Activated CD4-positive, alpha-beta T cell treated with anti-CD3 and anti-CD28 coated beads, Interleukin-2, amount 50 U/mL, for 4 hours (primary cell): ENCODE results near the gene LRIT2.
"Not testable (repeated sequence)": the region's sequence is repeated elsewhere in the genome, so short reads cannot be mapped to it uniquely, and the experiment has no call there.

Experiments
- DNase-seq, 2 experiments: peaks; one replicate each; pipeline ENCODE4 v3.0.0-alpha.2; 2020

LRIT2 gene

GRCh38 chr10:84179059-84179710, 46.2 kb downstream of the LRIT2 start:
- no peak for DNase-seq

DNA sequence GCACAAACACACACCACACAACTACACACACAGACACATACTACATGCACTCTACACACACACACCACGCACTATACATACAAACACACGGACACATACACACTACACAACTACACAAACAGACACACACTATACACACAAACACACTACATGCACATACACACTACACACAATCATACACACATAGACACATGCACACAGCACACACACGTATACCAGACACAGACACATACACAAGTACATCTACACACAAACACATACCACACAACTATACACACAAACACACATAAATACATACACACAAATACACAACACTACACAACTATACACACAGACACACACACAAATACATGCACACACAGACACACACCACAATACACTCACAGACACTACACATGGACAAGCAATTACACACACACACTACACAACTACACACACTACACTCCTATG, 47.2 kb downstream of the LRIT2 start:
- no peak for DNase-seq

- DNase-seq, result no peak
Observed at GRCh38 chr10:84177541-84178141, 47.7 kb downstream of the LRIT2 start.

DNA sequence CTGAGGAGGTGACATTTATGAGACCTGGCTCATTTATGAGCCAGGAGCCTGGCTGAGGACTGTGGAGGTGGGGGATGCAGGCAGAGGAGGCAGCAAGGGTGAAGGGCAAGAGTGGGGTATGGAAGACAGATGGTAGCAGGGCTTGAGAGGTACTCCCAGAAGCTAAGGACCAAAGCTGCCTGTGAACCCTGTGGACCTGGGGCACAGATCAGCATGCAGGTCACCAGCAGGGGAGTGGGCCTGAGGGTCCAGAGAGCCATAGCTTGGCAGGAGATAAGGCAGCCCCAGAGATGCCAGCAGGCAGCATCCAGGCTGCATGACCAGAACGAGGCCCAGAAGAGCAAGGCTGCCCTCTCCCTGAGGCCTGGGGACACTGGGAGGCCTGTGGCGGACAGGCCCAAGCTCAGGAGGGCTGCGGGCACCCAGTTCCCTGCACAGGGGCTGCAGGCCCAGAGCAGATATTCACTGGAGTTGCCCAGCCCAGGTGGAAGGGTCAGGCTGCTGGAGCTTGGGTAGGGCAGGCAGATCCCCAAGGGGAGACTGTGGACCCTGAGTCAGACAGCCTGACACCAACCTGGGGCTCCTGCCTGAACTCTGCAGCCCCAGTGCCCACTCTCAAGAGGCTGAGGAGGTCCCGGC, 48.4 kb downstream of the LRIT2 start:
- DNase-seq, result no peak

DNA sequence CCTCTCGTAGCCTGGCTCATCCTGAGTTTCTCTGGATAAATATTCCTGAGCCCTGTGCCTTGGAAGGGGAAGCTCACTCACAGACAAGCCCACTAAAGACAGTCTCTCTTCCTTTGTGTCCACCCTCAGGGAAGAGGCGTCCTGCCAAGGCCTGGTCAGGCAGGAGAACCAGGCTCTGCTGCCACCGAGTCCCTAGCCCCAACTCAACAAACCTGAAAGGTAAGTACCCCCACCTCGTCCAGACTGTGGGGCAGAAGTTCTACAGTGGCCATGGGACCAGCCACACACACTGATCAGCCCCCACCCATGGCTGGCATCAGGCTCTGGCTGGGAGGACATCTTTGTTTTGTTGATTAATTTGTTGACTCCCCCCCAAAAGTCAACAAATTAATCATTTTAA, 49.0 kb downstream of the LRIT2 start:
- DNase-seq, result no peak

DNA sequence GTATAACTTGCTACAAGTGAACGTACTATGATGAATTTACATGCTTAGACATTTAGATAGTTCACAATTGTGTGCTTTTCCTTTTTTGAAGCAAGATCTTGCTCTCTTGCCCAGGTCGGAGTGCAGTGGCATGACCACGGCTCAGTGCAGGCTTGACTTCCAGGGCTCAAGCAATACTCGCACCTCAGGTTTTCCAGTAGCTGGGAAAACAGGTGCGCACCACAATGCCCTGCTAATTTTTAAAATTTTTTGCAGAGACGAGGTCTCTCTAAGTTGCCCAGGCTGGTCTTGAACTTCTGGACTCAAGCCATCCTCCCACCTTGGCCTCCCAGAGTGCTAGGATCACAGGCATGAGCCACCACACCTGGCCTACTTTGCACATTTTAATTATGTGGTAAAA, 49.9 kb downstream of the LRIT2 start:
- DNase-seq, result no peak

- no peak for DNase-seq
Observed at GRCh38 chr10:84173501-84173929, 51.8 kb downstream of the LRIT2 start, which contains the start of gene GPR15LG. Gene GPR15LG (plus strand): TSS chr10:84173801. CDS start chr10:84173852, 51 bp downstream.

- DNase-seq, result no peak
Observed at GRCh38 chr10:84172467-84173356, 52.6 kb downstream of the LRIT2 start.

DNA sequence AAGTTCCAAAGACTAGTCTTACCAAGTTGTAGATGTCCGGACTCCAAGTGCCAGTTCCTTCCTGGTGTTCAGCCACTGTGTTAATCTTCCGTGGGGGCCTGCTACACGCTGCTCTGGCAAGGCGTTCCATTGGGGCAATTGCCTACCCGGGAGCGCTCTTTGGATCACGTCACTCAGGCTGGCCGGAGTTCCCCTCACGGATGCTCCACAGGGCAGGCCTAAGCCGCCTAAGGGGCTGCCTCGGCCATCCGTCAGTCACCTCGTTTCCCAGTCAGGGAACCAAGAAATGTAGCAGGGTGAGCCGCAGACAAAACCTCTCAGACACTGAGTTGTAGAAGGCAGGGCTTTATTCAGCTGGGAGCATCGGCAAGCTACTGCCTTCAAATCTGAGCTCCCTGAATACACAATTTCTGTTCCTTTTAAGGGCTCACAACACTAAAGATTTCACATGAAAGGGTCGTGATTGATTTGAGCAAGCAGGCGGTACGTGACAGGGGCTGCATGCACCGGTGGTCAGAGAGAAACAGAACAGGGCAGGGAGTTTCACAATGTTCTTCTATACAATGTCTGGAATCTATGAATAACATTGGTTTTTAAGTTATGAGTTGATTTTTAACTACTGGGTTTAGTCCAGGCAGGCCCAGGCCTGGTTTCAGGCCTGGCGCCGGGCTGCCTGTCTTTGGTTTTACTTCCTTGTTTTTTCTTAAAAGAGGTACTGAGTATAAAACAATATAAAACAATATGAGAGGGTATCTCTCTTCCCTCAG, 53.5 kb downstream of the LRIT2 start:
- DNase-seq, result not testable (repeated sequence)

GRCh38 chr10:84171237-84171636, 54.1 kb downstream of the LRIT2 start:
- not testable (repeated sequence) for DNase-seq
